ENCODE measurements around the gene FBXO39.

GRCh38 chr17:6768447-6768846 is 7.6 kb upstream of the FBXO39 start:
- TF ChIP-seq CTCF (IDR thresholded peaks at IDR 0.05) (no peak), POLR2AphosphoS5 (IDR thresholded peaks at IDR 0.05; ENCODE audit: low read depth, low read length) (no peak)
